H1 (cell line): ENCODE data around the gene RBM15B. TPM values are rescaled to one million over a fixed set of nuclear protein-coding genes. Genes with fewer than 3 reads are reported as not detected.

Source experiments
- CTCF ChIA-PET: fragments of 300-600 bp; sonication (Branson Sonifier 250); formaldehyde crosslinking; loops from one replicate; lab custom pipeline; 2021; ENCODE audit not compliant: partially characterized antibody; lab: Charles Lee
- POLR2A ChIA-PET: fragments of 300-600 bp; sonication (Branson Sonifier 250); formaldehyde crosslinking; loops from one replicate; lab custom pipeline; 2021; ENCODE audit warnings: inconsistent platforms; ENCODE audit not compliant: partially characterized antibody; lab: Charles Lee
- DNase-seq, 2 experiments: peaks; one replicate each; pipeline versions ENCODE4 v3.0.0 to v3.0.0-alpha.2; 2010 to 2022; ENCODE audit warnings: low spot score in 2 of 2, low read depth in 1 of 2, mixed read lengths in 1 of 2
- FAIRE-seq: peaks from 2 replicates; lab custom pipeline; 2011; peaks lifted over from hg19 to GRCh38; lab: Jason Lieb, UNC
- H2AFZ ChIP-seq: 2 replicates; pipeline ENCODE4 v1.8.1; 2012; ENCODE audit warnings: low read length, inconsistent platforms
- H2AK5ac ChIP-seq: 2 replicates; pipeline ENCODE4 v1.6.1; 2013; ENCODE audit warnings: low read depth, low read length
- H2BK120ac ChIP-seq: replicated peaks from 2 replicates; pipeline ENCODE3; 2013; ENCODE audit warnings: low read depth, low read length, inconsistent platforms
- H2BK12ac ChIP-seq: 2 replicates; pipeline ENCODE4 v1.6.1; 2013; ENCODE audit warnings: low read depth, low read length
- H2BK15ac ChIP-seq: 2 replicates; pipeline ENCODE4 v1.6.1; 2013; ENCODE audit warnings: low read length
- H2BK20ac ChIP-seq: 2 replicates; pipeline ENCODE4 v1.6.1; 2013; ENCODE audit warnings: low read length
- H2BK5ac ChIP-seq: 2 replicates; pipeline ENCODE4 v1.6.1; 2013; ENCODE audit warnings: low read depth, low read length
- H3K14ac ChIP-seq: 2 replicates; pipeline ENCODE4 v1.6.1; 2013; ENCODE audit warnings: inconsistent platforms; ENCODE audit not compliant: insufficient read length
- H3K18ac ChIP-seq: 2 replicates; pipeline ENCODE4 v1.6.1; 2013; ENCODE audit warnings: low read length; ENCODE audit errors: extremely low read depth
- H3K23ac ChIP-seq: 2 replicates; pipeline ENCODE4 v1.6.1; 2013; ENCODE audit warnings: inconsistent platforms; ENCODE audit not compliant: insufficient read length
- H3K23me2 ChIP-seq: 2 replicates; pipeline ENCODE4 v1.6.1; 2013; ENCODE audit warnings: low read depth, low read length
- H3K27ac ChIP-seq: 2 replicates; pipeline ENCODE4 v1.6.1; 2011; ENCODE audit warnings: low read depth, low read length, inconsistent platforms
- H3K27me3 ChIP-seq, 4 experiments: replicated peaks in 1 of 4; 1 replicate in 1 of 4; 2 replicates in 3 of 4; pipeline versions ENCODE4 v1.6.1 to v1.8.1; 2011 to 2013; ENCODE audit warnings: low read length in 3 of 4, mild to moderate bottlenecking in 3 of 4, inconsistent platforms in 2 of 4, mixed read lengths in 2 of 4, moderate library complexity in 1 of 4; ENCODE audit not compliant: control insufficient read depth in 3 of 4, insufficient read depth in 3 of 4; ENCODE audit errors: extremely low read depth in 1 of 4
- H3K36me3 ChIP-seq, 4 experiments: 2 replicates each; pipeline versions ENCODE4 v1.6.1 to v1.8.1; 2011 to 2013; ENCODE audit warnings: mild to moderate bottlenecking in 4 of 4, low read length in 3 of 4, moderate library complexity in 2 of 4, control low read depth in 1 of 4, inconsistent platforms in 1 of 4; ENCODE audit not compliant: insufficient read depth in 4 of 4, control insufficient read depth in 2 of 4
- H3K4ac ChIP-seq: replicated peaks from 2 replicates; pipeline ENCODE3; 2013; ENCODE audit warnings: low read length, low read depth, mixed read lengths, inconsistent platforms; ENCODE audit not compliant: insufficient read length
- H3K4me1 ChIP-seq, 4 experiments: replicated peaks in 1 of 4; 1 replicate in 1 of 4; 2 replicates in 3 of 4; pipeline versions ENCODE4 v1.6.1 to v1.8.1; 2011 to 2013; ENCODE audit warnings: low read length in 3 of 4, inconsistent platforms in 2 of 4, mixed read lengths in 1 of 4; ENCODE audit not compliant: insufficient read depth in 4 of 4, control insufficient read depth in 3 of 4
- H3K4me2 ChIP-seq, 2 experiments: 2 replicates each; pipeline versions ENCODE4 v1.6.1 to v1.8.1; 2011 to 2013; ENCODE audit warnings: low read depth in 2 of 2, low read length in 2 of 2, control low read depth in 1 of 2, inconsistent platforms in 1 of 2, mild to moderate bottlenecking in 1 of 2; ENCODE audit not compliant: insufficient read depth in 1 of 2
- H3K4me3 ChIP-seq, 4 experiments: fragments of 200-600, 300-600 bp in 1 of 4; sonication (generic), shearing (Covaris generic), sonication (Bioruptor Twin) in 1 of 4; 2 replicates each; pipeline versions ENCODE4 v1.5.1 to v1.8.1; 2011 to 2016; ENCODE audit warnings: low read length in 4 of 4, low read depth in 3 of 4, control low read depth in 2 of 4, inconsistent platforms in 2 of 4, mild to moderate bottlenecking in 2 of 4, mixed read lengths in 1 of 4, moderate library complexity in 1 of 4; ENCODE audit not compliant: insufficient read depth in 2 of 4; ENCODE audit errors: extremely low read depth in 1 of 4
- H3K56ac ChIP-seq: replicated peaks from 2 replicates; pipeline ENCODE3; 2013; ENCODE audit warnings: low read depth, mild to moderate bottlenecking, mixed read lengths, low read length, inconsistent platforms; ENCODE audit not compliant: insufficient read length
- H3K79me1 ChIP-seq: 2 replicates; pipeline ENCODE4 v1.6.1; 2013; ENCODE audit warnings: low read depth, low read length, control low read depth
- H3K79me2 ChIP-seq, 2 experiments: 2 replicates each; pipeline versions ENCODE4 v1.6.1 to v1.8.1; 2012 to 2013; ENCODE audit warnings: low read length in 2 of 2, mild to moderate bottlenecking in 2 of 2, inconsistent platforms in 1 of 2; ENCODE audit not compliant: insufficient read depth in 2 of 2, control insufficient read depth in 1 of 2
- H3K9ac ChIP-seq, 4 experiments: replicated peaks in 1 of 4; 1 replicate in 1 of 4; 2 replicates in 3 of 4; pipeline versions ENCODE4 v1.6.1 to v1.8.1; 2011 to 2013; ENCODE audit warnings: low read depth in 3 of 4, low read length in 3 of 4, control low read depth in 2 of 4, mild to moderate bottlenecking in 2 of 4, moderate library complexity in 2 of 4, inconsistent platforms in 1 of 4; ENCODE audit errors: extremely low read depth in 1 of 4
- H3K9me3 ChIP-seq, 2 experiments: 2 replicates each; pipeline versions ENCODE4 v1.6.1 to v1.8.1; 2012 to 2013; ENCODE audit warnings: mild to moderate bottlenecking in 2 of 2, moderate library complexity in 2 of 2, control low read depth in 1 of 2, inconsistent platforms in 1 of 2, low read depth in 1 of 2, low read length in 1 of 2, mixed read lengths in 1 of 2; ENCODE audit not compliant: insufficient read depth in 2 of 2
- H4K20me1 ChIP-seq, 2 experiments: replicated peaks in 1 of 2; 2 replicates each; pipeline versions ENCODE3 to v1.8.1; 2011 to 2013; ENCODE audit warnings: inconsistent platforms in 2 of 2, low read length in 2 of 2, mild to moderate bottlenecking in 1 of 2; ENCODE audit not compliant: insufficient read depth in 2 of 2, control insufficient read depth in 1 of 2
- H4K5ac ChIP-seq: 2 replicates; pipeline ENCODE4 v1.6.1; 2013; ENCODE audit warnings: low read length, low read depth, mixed read lengths, inconsistent platforms; ENCODE audit not compliant: insufficient read length
- H4K8ac ChIP-seq: 2 replicates; pipeline ENCODE4 v1.8.0; 2013; ENCODE audit warnings: mild to moderate bottlenecking, moderate library complexity, low read length, inconsistent platforms; ENCODE audit not compliant: insufficient read depth; ENCODE audit errors: extremely low read depth
- H4K91ac ChIP-seq: replicated peaks from 2 replicates; pipeline ENCODE3; 2013; ENCODE audit warnings: low read length, mixed read lengths, inconsistent platforms; ENCODE audit not compliant: insufficient read length
- BACH1 ChIP-seq: IDR thresholded peaks from 2 replicates; pipeline ENCODE4 v1.6.1; 2012; ENCODE audit warnings: low read length, improper control_type of control experiment
- CEBPB ChIP-seq: IDR thresholded peaks from 2 replicates; pipeline ENCODE4 v1.6.1; 2012; ENCODE audit warnings: low read depth, low read length
- CHD2 ChIP-seq: IDR thresholded peaks from 2 replicates; pipeline ENCODE4 v1.6.1; 2012; ENCODE audit warnings: low read length, improper control_type of control experiment
- EZH2 ChIP-seq: fragments of 200-600 bp; sonication (generic); IDR thresholded peaks from 2 replicates; pipeline ENCODE4 v1.7.1; 2012; ENCODE audit warnings: low read depth, mild to moderate bottlenecking, moderate library complexity, low read length, inconsistent platforms; ENCODE audit not compliant: severe bottlenecking
- JUND ChIP-seq: IDR thresholded peaks from 2 replicates; pipeline ENCODE4 v1.6.1; 2011; ENCODE audit warnings: mild to moderate bottlenecking, improper control_type of control experiment, low read length
- MAFK ChIP-seq: IDR thresholded peaks from 2 replicates; pipeline ENCODE4 v1.6.1; 2012; ENCODE audit warnings: low read depth, mild to moderate bottlenecking, improper control_type of control experiment, low read length
- NANOG ChIP-seq: IDR thresholded peaks from 2 replicates; pipeline ENCODE4 v1.6.1; 2011; ENCODE audit warnings: low read length, low read depth, mild to moderate bottlenecking, inconsistent platforms; ENCODE audit not compliant: insufficient read depth, poor library complexity, severe bottlenecking
- NRF1 ChIP-seq: IDR thresholded peaks from 2 replicates; pipeline ENCODE4 v1.6.1; 2011; ENCODE audit warnings: mild to moderate bottlenecking, low read depth, low read length, improper control_type of control experiment
- SAP30 ChIP-seq: fragments of 300-600 bp; sonication (generic); IDR thresholded peaks from 2 replicates; pipeline ENCODE4 v1.7.1; 2012; ENCODE audit warnings: low read length, moderate library complexity, mild to moderate bottlenecking, inconsistent platforms; ENCODE audit not compliant: insufficient read depth, insufficient replicate concordance
- SP2 ChIP-seq: IDR thresholded peaks from 2 replicates; pipeline ENCODE4 v1.6.1; 2012; ENCODE audit warnings: mild to moderate bottlenecking, low read length, inconsistent platforms
- SUZ12 ChIP-seq: fragments of 200-600 bp; sonication (generic); IDR thresholded peaks from 2 replicates; pipeline ENCODE4 v1.6.1; 2012; ENCODE audit warnings: mild to moderate bottlenecking, inconsistent platforms, low read length, moderate library complexity, mixed read lengths
- TBP ChIP-seq: IDR thresholded peaks from 2 replicates; pipeline ENCODE4 v1.6.1; 2011; ENCODE audit warnings: low read depth, low read length, improper control_type of control experiment
- TCF12 ChIP-seq: IDR thresholded peaks from 2 replicates; pipeline ENCODE4 v1.6.1; 2011; ENCODE audit warnings: low read depth, mild to moderate bottlenecking, low read length
- WGBS, 2 experiments: shearing (Covaris generic) in 1 of 2; methylation state at CpG; one replicate each; pipeline versions ENCODE4 v1.1.6 to v1.1.7; 2013 to 2015; ENCODE audit warnings: low lambda C conversion rate in 2 of 2, mixed read lengths in 2 of 2, inconsistent platforms in 1 of 2, low coverage in 1 of 2, missing lambda C conversion rate in 1 of 2; ENCODE audit not compliant: insufficient replicate concordance in 2 of 2, insufficient coverage in 1 of 2, insufficient read length in 1 of 2; ENCODE audit errors: extremely low coverage in 1 of 2, missing lambda C conversion rate in 1 of 2; 5-methylcytosine and 5-hydroxymethylcytosine counted together
- polyA plus RNA-seq, 7 experiments: library from polyadenylated mRNA; depleted of rRNA in 3 of 7; stranded (reverse) in 5 of 7; unstranded in 2 of 7; fragments of >200 nt in 5 of 7; fragments of 200-250 nt in 2 of 7; gene quantifications; 1 replicate in 5 of 7; 2 replicates in 1 of 7; 4 replicates in 1 of 7; pipeline versions ENCODE4 v1.2.1 to v1.2.3, GENCODE V29; 2011 to 2013; ENCODE audit warnings: missing spikeins in 2 of 7, mixed read lengths in 2 of 7
- total RNA-seq: library from RNA; stranded (reverse); fragmentation: NEBNext Ultra II Directional; extraction: Animal tissue kit (Norgen Biotek cat#: 25700); gene quantifications from 2 replicates; pipeline ENCODE4 v1.2.1, GENCODE V29; 2021

RBM15B gene
- total and polyA plus RNA-seq, 2 of the 8 experiments (the other 6 are each of a cell fraction or from before 2014, with no cell fraction given): 22.2 to 59.1 TPM

GRCh38 chr3:51360806-51361205 is 30.3 kb upstream of the RBM15B start:
- Histone ChIP-seq H3K23ac (no peak overlapping the region), H3K18ac (no peak overlapping the region), H4K5ac (no peak overlapping the region), H2AK5ac (no peak overlapping the region), H2BK12ac (no peak overlapping the region), H3K79me2 (no peaks in the 10 kb centered on the region), H3K56ac (no peak overlapping the region), H3K27me3 (no peaks in the 10 kb centered on the region), H3K4ac (no peak overlapping the region), H4K8ac (no peak overlapping the region), H3K23me2 (no peaks in the 10 kb centered on the region), H3K4me3 (no peak overlapping the region), H3K4me2 (no peak overlapping the region), H3K36me3 (peaks cover 0 to 2% (median 0%) of the 10 kb centered on the region in 4 experiments; a peak in 2 of 8 replicates), H2BK20ac (no peak overlapping the region), H3K9me3 (no peaks in the 10 kb centered on the region), H2AFZ (no peak overlapping the region), H2BK120ac (no peak overlapping the region), H3K27ac (no peak overlapping the region), H3K79me1 (no peaks in the 10 kb centered on the region), H2BK15ac (no peak overlapping the region), H4K20me1 (no peaks in the 10 kb centered on the region), H3K9ac (no peak overlapping the region), H2BK5ac (no peak overlapping the region), H4K91ac (no peak overlapping the region), H3K14ac (no peak overlapping the region), H3K4me1 (no peaks in the 10 kb centered on the region)
- 97% methylated on average over 3 of the region's 3 CpGs; no CpG with 5 or more reads in 1 of the 2 experiments for WGBS, 2 experiments
- ChIA-PET POLR2A (interaction anchor here (1.4 kb wide), 1 partner anchor 24 kb away, joined by 4 read pairs; the partner anchor contains the start of gene MANF), CTCF (interaction anchor here (1.0 to 2.1 kb wide), 2 partner anchors 11 to 732 kb away, joined by 3 to 7 read pairs; no protein-coding TSS in a partner anchor)
- FAIRE-seq: no peak
- no peak for TF ChIP-seq SP2
- TF ChIP-seq BACH1: no peak
- no peak for TF ChIP-seq CHD2
- TF ChIP-seq NANOG: no peak
- no peak for TF ChIP-seq SAP30
- TF ChIP-seq TCF12: no peak
- no peak for TF ChIP-seq MAFK
- no peak for TF ChIP-seq NRF1
- TF ChIP-seq JUND: no peak
- no peak for TF ChIP-seq EZH2
- no peak for TF ChIP-seq SUZ12
- no peak for TF ChIP-seq TBP
- TF ChIP-seq CEBPB: no peak
- DNase-seq: no peak
